HUES64 (cell line): Measurements from ENCODE around the gene SLC30A1.

Experiments
- H3K27ac ChIP-seq: 2 replicates; pipeline ENCODE4 v1.7.0; 2013; ENCODE audit warnings: low read depth, low read length, inconsistent platforms
- H3K27me3 ChIP-seq: 2 replicates; pipeline ENCODE4 v1.6.1; 2013; ENCODE audit warnings: mild to moderate bottlenecking, low read length; ENCODE audit not compliant: insufficient read depth
- H3K36me3 ChIP-seq: 2 replicates; pipeline ENCODE4 v1.6.1; 2013; ENCODE audit warnings: mild to moderate bottlenecking, low read length; ENCODE audit not compliant: insufficient read depth
- H3K4me1 ChIP-seq: 2 replicates; pipeline ENCODE4 v1.6.1; 2013; ENCODE audit warnings: mild to moderate bottlenecking, low read length, moderate library complexity; ENCODE audit not compliant: insufficient read depth
- H3K4me3 ChIP-seq: 2 replicates; pipeline ENCODE4 v1.5.1; 2013; ENCODE audit warnings: mild to moderate bottlenecking, low read length, moderate library complexity
- H3K9ac ChIP-seq: 2 replicates; pipeline ENCODE4 v1.6.1; 2013; ENCODE audit warnings: mild to moderate bottlenecking, low read depth, low read length
- H3K9me3 ChIP-seq: 2 replicates; pipeline ENCODE4 v1.6.1; 2013; ENCODE audit warnings: low read depth, low read length; ENCODE audit not compliant: insufficient read depth
- WGBS: fragments of 150-250, 120-280 bp; methylation state at CpG from one replicate; pipeline ENCODE4 v1.1.7; 2013; ENCODE audit warnings: missing lambda C conversion rate; 5-methylcytosine and 5-hydroxymethylcytosine counted together

SLC30A1 gene

GRCh38 chr1:211606914-211607753 is 28.2 kb upstream of the SLC30A1 start:
- no peak overlapping the region for H3K27ac ChIP-seq
- no peaks in the 10 kb centered on the region for H3K27me3 ChIP-seq
- no peak overlapping the region for H3K9ac ChIP-seq
- H3K4me3 ChIP-seq = no peak overlapping the region
- H3K36me3 ChIP-seq = no peaks in the 10 kb centered on the region
- 89% methylated on average over 12 of the region's 12 CpGs for WGBS
- no peaks in the 10 kb centered on the region for H3K4me1 ChIP-seq
- H3K9me3 ChIP-seq = no peaks in the 10 kb centered on the region

GRCh38 chr1:211606332-211606913 is 27.5 kb upstream of the SLC30A1 start:
- Histone ChIP-seq H3K27me3 (no peaks in the 10 kb centered on the region), H3K27ac (no peak overlapping the region), H3K4me1 (no peaks in the 10 kb centered on the region), H3K9ac (no peak overlapping the region), H3K9me3 (no peaks in the 10 kb centered on the region), H3K36me3 (no peaks in the 10 kb centered on the region), H3K4me3 (no peak overlapping the region)
- WGBS = 91% methylated on average over 8 of the region's 8 CpGs

GRCh38 chr1:211605603-211606331 is 26.8 kb upstream of the SLC30A1 start:
- H3K27me3 ChIP-seq = no peaks in the 10 kb centered on the region
- no peaks in the 10 kb centered on the region for H3K36me3 ChIP-seq
- H3K4me3 ChIP-seq = no peak overlapping the region
- no peaks in the 10 kb centered on the region for H3K9me3 ChIP-seq
- H3K9ac ChIP-seq = no peak overlapping the region
- H3K4me1 ChIP-seq = no peaks in the 10 kb centered on the region
- H3K27ac ChIP-seq = no peak overlapping the region
- 93% methylated on average over 11 of the region's 11 CpGs for WGBS

GRCh38 chr1:211605034-211605433 is 26.1 kb upstream of the SLC30A1 start:
- Histone ChIP-seq H3K27ac (no peak overlapping the region), H3K9ac (no peak overlapping the region), H3K36me3 (no peaks in the 10 kb centered on the region), H3K4me3 (no peak overlapping the region), H3K4me1 (no peaks in the 10 kb centered on the region), H3K9me3 (no peaks in the 10 kb centered on the region), H3K27me3 (no peaks in the 10 kb centered on the region)
- 92% methylated on average over 1 of the region's 2 CpGs for WGBS

- 82% methylated on average over 2 of the region's 2 CpGs for WGBS
- Histone ChIP-seq H3K27me3 (no peaks in the 10 kb centered on the region), H3K9me3 (no peaks in the 10 kb centered on the region), H3K4me1 (no peaks in the 10 kb centered on the region), H3K27ac (no peak overlapping the region), H3K9ac (no peak overlapping the region), H3K4me3 (no peak overlapping the region), H3K36me3 (no peaks in the 10 kb centered on the region)
Measured at GRCh38 chr1:211604548-211604947, 25.6 kb upstream of the SLC30A1 start.

GRCh38 chr1:211603713-211604112 is 24.8 kb upstream of the SLC30A1 start:
- no peak overlapping the region for H3K9ac ChIP-seq
- H3K4me1 ChIP-seq = no peaks in the 10 kb centered on the region
- no peak overlapping the region for H3K27ac ChIP-seq
- H3K4me3 ChIP-seq = no peak overlapping the region
- H3K9me3 ChIP-seq = no peaks in the 10 kb centered on the region
- 100% methylated on average over 1 of the region's 1 CpG for WGBS
- H3K27me3 ChIP-seq = no peaks in the 10 kb centered on the region
- H3K36me3 ChIP-seq = no peaks in the 10 kb centered on the region

- Histone ChIP-seq H3K4me1 (no peaks in the 10 kb centered on the region), H3K9me3 (no peaks in the 10 kb centered on the region), H3K4me3 (no peak overlapping the region), H3K27me3 (no peaks in the 10 kb centered on the region), H3K36me3 (no peaks in the 10 kb centered on the region), H3K27ac (no peak overlapping the region), H3K9ac (no peak overlapping the region)
- 97% methylated on average over 3 of the region's 3 CpGs for WGBS
Measured at GRCh38 chr1:211603191-211603701, 24.3 kb upstream of the SLC30A1 start.

GRCh38 chr1:211601982-211602670 is 23.2 kb upstream of the SLC30A1 start:
- 91% methylated on average over 7 of the region's 7 CpGs for WGBS
- H3K27ac ChIP-seq = no peak overlapping the region
- no peaks in the 10 kb centered on the region for H3K4me1 ChIP-seq
- no peaks in the 10 kb centered on the region for H3K27me3 ChIP-seq
- no peak overlapping the region for H3K9ac ChIP-seq
- no peaks in the 10 kb centered on the region for H3K9me3 ChIP-seq
- no peaks in the 10 kb centered on the region for H3K36me3 ChIP-seq
- no peak overlapping the region for H3K4me3 ChIP-seq

- H3K36me3 ChIP-seq = no peaks in the 10 kb centered on the region
- WGBS = 87% methylated on average over 3 of the region's 3 CpGs
- H3K4me1 ChIP-seq = no peaks in the 10 kb centered on the region
- no peak overlapping the region for H3K27ac ChIP-seq
- H3K27me3 ChIP-seq = no peaks in the 10 kb centered on the region
- no peak overlapping the region for H3K9ac ChIP-seq
- no peaks in the 10 kb centered on the region for H3K9me3 ChIP-seq
- no peak overlapping the region for H3K4me3 ChIP-seq
Measured at GRCh38 chr1:211601159-211601558, 22.2 kb upstream of the SLC30A1 start.

GRCh38 chr1:211599250-211599649 is 20.3 kb upstream of the SLC30A1 start:
- Histone ChIP-seq H3K27me3 (no peaks in the 10 kb centered on the region), H3K9me3 (no peaks in the 10 kb centered on the region), H3K36me3 (no peaks in the 10 kb centered on the region), H3K27ac (no peak overlapping the region), H3K9ac (no peak overlapping the region), H3K4me3 (no peak overlapping the region), H3K4me1 (no peaks in the 10 kb centered on the region)

- H3K27ac ChIP-seq = no peak overlapping the region
- no peak overlapping the region for H3K9ac ChIP-seq
- H3K4me3 ChIP-seq = no peak overlapping the region
- H3K27me3 ChIP-seq = no peaks in the 10 kb centered on the region
- H3K4me1 ChIP-seq = no peaks in the 10 kb centered on the region
- 94% methylated on average over 2 of the region's 4 CpGs for WGBS
- no peaks in the 10 kb centered on the region for H3K9me3 ChIP-seq
- no peaks in the 10 kb centered on the region for H3K36me3 ChIP-seq
Measured at GRCh38 chr1:211598514-211598913, 19.6 kb upstream of the SLC30A1 start.
